H9 (cell line): Measurements from ENCODE around the gene GAREM1. TPM values are rescaled to one million over a fixed set of nuclear protein-coding genes. Genes with fewer than 3 reads are reported as not detected.

ENCODE experiments used
- DNase-seq: peaks from one replicate; pipeline ENCODE4 v3.0.0-alpha.2; 2017
- H2AFZ ChIP-seq: one replicate; pipeline ENCODE4 v1.6.1; 2013; ENCODE audit warnings: mild to moderate bottlenecking, low read length, control low read depth, moderate library complexity
- H2AK5ac ChIP-seq: 2 replicates; pipeline ENCODE4 v1.6.1; 2013; ENCODE audit warnings: low read length, control low read depth, mixed read lengths; ENCODE audit not compliant: insufficient read length
- H2BK120ac ChIP-seq: one replicate; pipeline ENCODE4 v1.6.1; 2013; ENCODE audit warnings: low read depth, mild to moderate bottlenecking, low read length, control low read depth, inconsistent platforms; ENCODE audit not compliant: poor library complexity, severe bottlenecking
- H2BK12ac ChIP-seq: 2 replicates; pipeline ENCODE4 v1.6.1; 2013; ENCODE audit warnings: low read length, control low read depth, mixed read lengths, low read depth; ENCODE audit not compliant: insufficient read length
- H2BK15ac ChIP-seq: 2 replicates; pipeline ENCODE4 v1.6.1; 2013; ENCODE audit warnings: low read depth, low read length, control low read depth
- H2BK20ac ChIP-seq: one replicate; pipeline ENCODE4 v1.6.1; 2013; ENCODE audit warnings: low read depth, mild to moderate bottlenecking, low read length, control low read depth, inconsistent platforms; ENCODE audit not compliant: poor library complexity, severe bottlenecking
- H2BK5ac ChIP-seq: 2 replicates; pipeline ENCODE4 v1.6.1; 2013; ENCODE audit warnings: low read length, control low read depth, mixed read lengths; ENCODE audit not compliant: insufficient read length
- H3K14ac ChIP-seq: 2 replicates; pipeline ENCODE4 v1.6.1; 2013; ENCODE audit warnings: low read length, control low read depth; ENCODE audit not compliant: insufficient read depth
- H3K18ac ChIP-seq: 2 replicates; pipeline ENCODE4 v1.6.1; 2013; ENCODE audit warnings: low read depth, mild to moderate bottlenecking, mixed read lengths, low read length, control low read depth; ENCODE audit not compliant: insufficient read length
- H3K23ac ChIP-seq: 2 replicates; pipeline ENCODE4 v1.6.1; 2013; ENCODE audit warnings: low read length, control low read depth, mixed read lengths, low read depth; ENCODE audit not compliant: insufficient read length
- H3K23me2 ChIP-seq: 2 replicates; pipeline ENCODE4 v1.6.1; 2013; ENCODE audit warnings: low read depth, mild to moderate bottlenecking, mixed read lengths, low read length, control low read depth; ENCODE audit not compliant: insufficient read length, poor library complexity, severe bottlenecking
- H3K27ac ChIP-seq: 2 replicates; pipeline ENCODE4 v1.5.1; 2013; ENCODE audit warnings: low read length, control low read depth, mixed read lengths, low read depth; ENCODE audit not compliant: insufficient read length
- H3K27me3 ChIP-seq: 2 replicates; pipeline ENCODE4 v1.6.1; 2013; ENCODE audit warnings: low read length, control low read depth, inconsistent platforms; ENCODE audit not compliant: insufficient read depth
- H3K4ac ChIP-seq: 2 replicates; pipeline ENCODE4 v1.6.1; 2013; ENCODE audit warnings: low read depth, mild to moderate bottlenecking, control low read depth, inconsistent platforms, low read length, moderate library complexity
- H3K4me1 ChIP-seq: 2 replicates; pipeline ENCODE4 v1.6.1; 2013; ENCODE audit warnings: low read length, control low read depth, inconsistent platforms; ENCODE audit not compliant: insufficient read depth
- H3K4me2 ChIP-seq: 2 replicates; pipeline ENCODE4 v1.6.1; 2013; ENCODE audit warnings: low read length, control low read depth, mixed read lengths; ENCODE audit not compliant: insufficient read length, insufficient read depth
- H3K56ac ChIP-seq: 2 replicates; pipeline ENCODE4 v1.6.1; 2013; ENCODE audit warnings: low read depth, mild to moderate bottlenecking, mixed read lengths, low read length, control low read depth; ENCODE audit not compliant: insufficient read length
- H3K79me1 ChIP-seq: 2 replicates; pipeline ENCODE4 v1.6.1; 2013; ENCODE audit warnings: low read depth, mild to moderate bottlenecking, moderate library complexity, low read length, control low read depth, inconsistent platforms; ENCODE audit not compliant: insufficient read depth, poor library complexity, severe bottlenecking
- H3K79me2 ChIP-seq: 2 replicates; pipeline ENCODE4 v1.6.1; 2013; ENCODE audit warnings: low read length, control low read depth, inconsistent platforms; ENCODE audit not compliant: insufficient read depth
- H3K9ac ChIP-seq: 2 replicates; pipeline ENCODE4 v1.6.1; 2013; ENCODE audit warnings: low read length, control low read depth, mixed read lengths; ENCODE audit not compliant: insufficient read length; ENCODE audit errors: extremely low read depth
- H3K9me3 ChIP-seq: one replicate; pipeline ENCODE4 v1.6.1; 2013; ENCODE audit warnings: low read depth, low read length, inconsistent platforms; ENCODE audit not compliant: control insufficient read depth
- H3T11ph ChIP-seq: one replicate; pipeline ENCODE4 v1.6.1; 2013; ENCODE audit warnings: mild to moderate bottlenecking, low read length, control low read depth, inconsistent platforms
- H4K20me1 ChIP-seq: one replicate; pipeline ENCODE4 v1.6.1; 2013; ENCODE audit not compliant: control insufficient read depth, insufficient read length, insufficient read depth
- H4K5ac ChIP-seq: 2 replicates; pipeline ENCODE4 v1.6.1; 2013; ENCODE audit warnings: low read depth, mild to moderate bottlenecking, mixed read lengths, low read length, control low read depth; ENCODE audit not compliant: insufficient read length
- H4K8ac ChIP-seq: replicated peaks from 2 replicates; pipeline ENCODE4 v1.6.1; 2013; ENCODE audit warnings: low read length, control low read depth, mixed read lengths, low read depth; ENCODE audit not compliant: insufficient read length
- H4K91ac ChIP-seq: 2 replicates; pipeline ENCODE4 v1.6.1; 2013; ENCODE audit warnings: low read depth, mild to moderate bottlenecking, moderate library complexity, mixed read lengths, low read length, control low read depth; ENCODE audit not compliant: insufficient read length
- H3K27ac Mint-ChIP-seq, 3 experiments: 2 replicates in 2 of 3; 3 replicates in 1 of 3; pipeline ENCODE4 v1.8.0; 2020 to 2021; ENCODE audit warnings: mixed read lengths in 3 of 3, mild to moderate bottlenecking in 1 of 3, moderate library complexity in 1 of 3
- H3K27me3 Mint-ChIP-seq: 2 replicates; pipeline ENCODE4 v1.8.0; 2021; ENCODE audit warnings: low read depth, mild to moderate bottlenecking, moderate library complexity, mixed read lengths
- H3K36me3 Mint-ChIP-seq, 3 experiments: 2 replicates in 2 of 3; 3 replicates in 1 of 3; pipeline ENCODE4 v1.8.0; 2020 to 2021; ENCODE audit warnings: low read depth in 3 of 3, mixed read lengths in 3 of 3; ENCODE audit not compliant: insufficient read depth in 1 of 3
- H3K4me1 Mint-ChIP-seq, 2 experiments: 2 replicates each; pipeline ENCODE4 v1.8.0; 2020; ENCODE audit warnings: mixed read lengths in 2 of 2
- H3K4me3 Mint-ChIP-seq, 2 experiments: 2 replicates in 1 of 2; 3 replicates in 1 of 2; pipeline ENCODE4 v1.8.0; 2020 to 2021; ENCODE audit warnings: mild to moderate bottlenecking in 2 of 2, mixed read lengths in 2 of 2, moderate library complexity in 1 of 2
- H3K9me3 Mint-ChIP-seq, 2 experiments: 2 replicates in 1 of 2; 3 replicates in 1 of 2; pipeline ENCODE4 v1.8.0; 2020; ENCODE audit warnings: mild to moderate bottlenecking in 2 of 2, mixed read lengths in 2 of 2, moderate library complexity in 1 of 2
- WGBS: extraction: QIAGEN DNeasy Blood & Tissue Kit; methylation state at CpG from one replicate; pipeline ENCODE4 v1.1.7; 2013; ENCODE audit warnings: missing lambda C conversion rate, low lambda C conversion rate, mixed read lengths; ENCODE audit not compliant: insufficient read length; ENCODE audit errors: extremely low coverage; 5-methylcytosine and 5-hydroxymethylcytosine counted together
- total RNA-seq: library from RNA; stranded (reverse); gene quantifications from 2 replicates; pipeline ENCODE4 v1.2.1, GENCODE V29; 2021
- TF ChIP-seq, protein P1 (sequence below): fragments of 200-600 bp; sonication (generic); conservative IDR thresholded peaks from 3 replicates; pipeline ENCODE4 v1.8.0; 2021; ENCODE audit warnings: antibody characterized with exemption, mild to moderate bottlenecking

The GAREM1 gene
- total RNA-seq, 1 experiment from 2014 or later = 4.4 TPM

DNA sequence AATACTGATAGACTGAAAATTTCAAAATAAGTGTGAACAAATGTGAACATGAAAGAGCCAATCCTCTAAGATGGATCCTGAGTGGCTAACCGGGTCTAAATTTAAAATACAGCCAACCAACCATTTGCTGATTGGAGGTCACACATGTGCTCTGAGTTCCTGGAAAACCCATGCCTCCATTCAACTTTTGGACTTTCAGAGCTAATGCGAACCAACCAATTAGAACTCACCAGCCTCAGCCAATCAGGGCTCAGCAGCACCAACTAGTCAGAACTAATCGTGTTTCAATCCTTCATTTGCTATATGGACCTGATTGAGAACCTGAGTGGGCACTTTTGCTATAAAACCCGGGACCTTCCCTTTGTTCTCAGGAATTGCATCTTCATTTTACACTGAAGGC lies 169.3 kb downstream of the GAREM1 start:
- Histone ChIP-seq H3K79me2 (no peaks in the 10 kb centered on the region), H3K14ac (no peak overlapping the region), H2BK20ac (no peak overlapping the region), H3K9me3 (no peaks in the 10 kb centered on the region), H3K4me2 (no peak overlapping the region), H3K79me1 (no peaks in the 10 kb centered on the region), H3K27me3 (no peaks in the 10 kb centered on the region), H3T11ph (no peak overlapping the region), H3K27ac (no peak overlapping the region), H2BK120ac (no peak overlapping the region), H3K4ac (no peak overlapping the region), H3K56ac (no peak overlapping the region), H4K8ac (no peak overlapping the region), H3K9ac (no peak overlapping the region), H2AFZ (no peak overlapping the region), H3K23ac (no peak overlapping the region), H4K20me1 (no peaks in the 10 kb centered on the region), H2AK5ac (no peak overlapping the region), H3K23me2 (no peaks in the 10 kb centered on the region), H2BK15ac (no peak overlapping the region), H4K5ac (no peak overlapping the region), H4K91ac (no peak overlapping the region), H2BK5ac (no peak overlapping the region), H2BK12ac (no peak overlapping the region), H3K18ac (no peak overlapping the region), H3K4me1 (no peaks in the 10 kb centered on the region)
- no peaks in the 10 kb centered on the region for H3K9me3 Mint-ChIP-seq
- H3K27ac Mint-ChIP-seq = no peak overlapping the region
- no peak overlapping the region for H3K4me3 Mint-ChIP-seq
- no peaks in the 10 kb centered on the region for H3K36me3 Mint-ChIP-seq
- TF ChIP-seq, protein P1, sequence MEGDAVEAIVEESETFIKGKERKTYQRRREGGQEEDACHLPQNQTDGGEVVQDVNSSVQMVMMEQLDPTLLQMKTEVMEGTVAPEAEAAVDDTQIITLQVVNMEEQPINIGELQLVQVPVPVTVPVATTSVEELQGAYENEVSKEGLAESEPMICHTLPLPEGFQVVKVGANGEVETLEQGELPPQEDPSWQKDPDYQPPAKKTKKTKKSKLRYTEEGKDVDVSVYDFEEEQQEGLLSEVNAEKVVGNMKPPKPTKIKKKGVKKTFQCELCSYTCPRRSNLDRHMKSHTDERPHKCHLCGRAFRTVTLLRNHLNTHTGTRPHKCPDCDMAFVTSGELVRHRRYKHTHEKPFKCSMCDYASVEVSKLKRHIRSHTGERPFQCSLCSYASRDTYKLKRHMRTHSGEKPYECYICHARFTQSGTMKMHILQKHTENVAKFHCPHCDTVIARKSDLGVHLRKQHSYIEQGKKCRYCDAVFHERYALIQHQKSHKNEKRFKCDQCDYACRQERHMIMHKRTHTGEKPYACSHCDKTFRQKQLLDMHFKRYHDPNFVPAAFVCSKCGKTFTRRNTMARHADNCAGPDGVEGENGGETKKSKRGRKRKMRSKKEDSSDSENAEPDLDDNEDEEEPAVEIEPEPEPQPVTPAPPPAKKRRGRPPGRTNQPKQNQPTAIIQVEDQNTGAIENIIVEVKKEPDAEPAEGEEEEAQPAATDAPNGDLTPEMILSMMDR = no peak
- H3K27me3 Mint-ChIP-seq = no peaks in the 10 kb centered on the region
- H3K4me1 Mint-ChIP-seq = no peaks in the 10 kb centered on the region
- no peak for DNase-seq
- no CpG with 5 or more reads among the region's 4 CpGs for WGBS
